DMS153 treated with DMSO at 0.1 percent for 48 hours (cell line): ENCODE data around the gene KCTD11.
A peak's percentile ranks its signal among the peaks of the same experiment; 100 is the strongest.

Experiments used
- DNase-seq: peaks from one replicate; lab custom pipeline; 2025; ENCODE audit not compliant: unreplicated experiment; lab: John Stamatoyannopoulos, UW

The KCTD11 gene

DNA sequence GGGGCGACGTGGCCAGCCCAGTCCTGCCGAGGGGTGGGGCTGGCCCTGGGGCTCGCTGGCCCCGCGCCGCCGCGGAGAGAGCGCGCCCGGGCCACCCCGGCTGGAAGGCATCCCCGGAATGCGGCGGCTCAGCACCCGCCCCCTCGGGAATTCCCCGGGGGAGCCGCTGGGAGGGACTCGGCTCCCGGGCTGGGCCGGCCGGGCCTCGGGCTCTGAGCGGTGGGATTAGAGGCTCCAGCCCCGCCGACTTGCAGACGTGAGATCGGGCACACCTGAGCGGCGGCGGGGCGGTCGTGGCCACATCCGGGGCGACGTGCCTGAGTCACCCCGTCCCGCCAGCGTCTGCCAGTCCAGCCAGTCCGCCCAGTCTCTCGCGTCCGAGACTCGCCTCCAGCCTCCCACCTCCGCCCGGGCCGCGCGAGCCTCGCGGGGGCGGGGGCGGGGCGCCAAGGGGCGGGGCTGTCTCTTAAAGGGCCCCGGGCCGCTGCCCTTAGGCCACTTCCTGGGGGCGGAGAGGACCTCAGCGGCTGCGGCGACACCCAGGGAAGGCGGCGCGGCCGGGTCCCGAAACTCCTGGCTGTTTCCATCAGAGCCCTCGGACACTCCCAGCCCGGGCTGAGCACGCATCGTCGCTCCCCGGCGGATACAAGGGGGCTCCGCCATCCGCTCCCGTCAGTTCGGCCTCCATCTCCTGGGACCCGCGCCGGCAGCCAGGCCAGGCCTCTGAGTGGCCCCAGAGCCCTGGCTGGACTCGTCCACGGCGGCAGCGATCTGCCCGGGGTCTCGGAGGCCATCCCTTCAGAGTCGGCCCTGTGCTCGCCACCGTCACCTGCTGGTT lies at the start of gene KCTD11:
TSS of gene KCTD11 (plus strand) at position 498 of the 838 bp plus-strand sequence.
- no peak for DNase-seq

DNA sequence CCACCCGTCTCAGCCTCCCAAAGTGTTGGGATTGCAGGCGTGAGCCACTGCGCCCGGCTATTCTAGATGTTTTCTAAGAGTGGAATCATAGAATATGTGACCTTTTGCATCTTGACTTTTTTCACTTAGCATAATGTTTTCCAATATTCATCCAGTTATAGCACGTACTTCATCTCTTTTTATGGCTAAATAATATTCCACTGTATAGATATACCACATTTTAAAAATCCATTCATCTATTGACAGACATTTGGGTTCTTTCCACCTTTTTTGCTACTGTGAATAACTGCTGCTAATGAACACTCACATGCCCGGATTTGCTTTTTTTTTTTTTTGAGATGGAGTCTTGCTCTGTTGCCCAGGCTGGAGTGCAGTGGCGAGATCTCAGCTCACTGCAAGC lies 47.8 kb upstream of the KCTD11 start:
- no peak for DNase-seq

GRCh38 chr17:7306911-7307685 lies 44.9 kb upstream of the KCTD11 start, which contains the start of gene EIF5A:
Gene EIF5A, plus strand, starts transcription at chr17:7307628. Its CDS starts 2,008 bp downstream, at chr17:7309636.
- DNase-seq = peak; percentile 78

DNA sequence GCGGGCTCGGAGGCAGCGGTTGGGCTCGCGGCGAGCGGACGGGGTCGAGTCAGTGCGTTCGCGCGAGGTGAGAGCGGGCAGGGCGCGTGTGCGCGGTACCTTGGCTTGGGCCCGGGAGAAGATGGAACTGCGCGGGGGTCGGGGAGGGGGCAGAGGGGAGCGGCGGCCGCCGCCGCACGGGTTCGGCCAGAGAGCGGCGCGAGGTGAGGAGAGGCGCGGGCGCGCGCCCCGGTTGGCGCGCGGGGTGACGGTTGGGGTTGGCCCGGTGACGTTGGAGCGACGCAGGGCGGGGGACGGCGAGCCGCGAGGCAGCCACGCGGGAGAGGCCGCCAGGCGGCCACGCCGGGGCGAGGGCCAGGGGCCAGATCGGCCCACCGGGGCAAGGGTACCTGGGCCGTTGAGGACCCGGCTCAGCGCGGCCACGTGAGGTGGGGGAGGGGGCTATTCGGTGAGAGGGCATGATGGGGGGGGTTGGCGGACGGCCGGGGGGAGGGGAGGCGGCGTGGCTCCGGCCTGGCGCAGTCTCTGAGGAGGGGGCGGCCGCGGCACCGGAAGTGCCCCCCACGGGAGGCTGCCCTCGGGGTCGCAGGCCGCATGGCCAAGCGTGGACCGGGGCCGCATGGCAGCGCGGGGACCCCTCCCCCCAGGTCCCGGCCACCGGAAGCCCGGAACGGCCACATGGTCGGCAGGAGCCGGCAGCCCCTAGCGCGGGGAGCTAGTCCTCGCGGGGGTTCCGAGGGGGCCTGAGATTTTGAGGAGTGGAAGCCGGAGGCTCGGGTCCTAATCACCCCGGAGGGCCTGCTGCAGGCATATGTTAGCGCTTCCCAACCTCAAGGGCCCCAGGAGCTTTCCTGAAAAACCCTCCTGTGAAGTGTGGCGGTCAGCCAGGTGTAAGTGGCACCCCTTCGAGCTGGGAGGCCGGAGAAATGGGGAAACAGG lies 44.0 kb upstream of the KCTD11 start:
- DNase-seq = no peak

DNA sequence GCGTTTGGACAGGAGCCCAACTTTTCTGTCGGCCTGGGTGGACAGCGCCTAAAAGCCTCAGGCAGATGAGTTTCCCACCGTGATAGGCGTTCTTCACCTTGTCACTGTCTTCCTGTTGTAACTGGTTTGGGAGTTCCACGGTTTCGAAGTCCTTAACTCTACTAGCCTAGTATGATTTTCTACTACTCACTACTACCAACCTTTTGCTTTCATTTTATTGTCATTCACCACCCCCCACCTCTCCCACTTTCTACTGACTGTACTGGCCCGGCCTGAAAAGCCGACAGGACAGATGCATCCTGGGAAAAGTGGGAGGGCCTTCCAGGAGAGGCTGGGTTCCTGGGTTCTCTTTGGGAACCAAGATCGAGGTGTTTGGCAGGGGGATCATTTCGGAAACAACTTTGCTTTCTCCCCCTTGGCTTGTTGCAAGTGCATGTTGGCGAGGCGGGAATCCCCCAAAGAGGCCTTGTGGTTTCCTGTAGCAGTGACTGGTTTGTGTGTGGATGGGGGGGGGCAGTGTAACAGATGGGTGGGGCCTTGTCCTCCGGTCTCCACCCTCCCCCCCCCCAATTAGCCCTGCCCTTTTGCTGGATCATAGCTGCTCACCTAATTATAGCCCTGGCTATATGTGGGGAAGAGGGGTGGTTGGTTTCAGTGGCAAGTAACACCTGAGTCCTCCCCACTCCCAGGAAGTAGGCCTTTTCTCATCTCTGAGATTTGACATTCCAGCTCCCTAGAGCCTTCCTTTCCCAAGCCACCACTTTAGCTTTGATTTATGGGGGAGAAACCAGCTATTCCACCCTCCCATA lies 43.1 kb upstream of the KCTD11 start:
- DNase-seq = peak; percentile 14

- no peak for DNase-seq
Measured at GRCh38 chr17:7309628-7310027, 42.3 kb upstream of the KCTD11 start.

GRCh38 chr17:7311110-7311705 lies 40.8 kb upstream of the KCTD11 start:
- no peak for DNase-seq

DNA sequence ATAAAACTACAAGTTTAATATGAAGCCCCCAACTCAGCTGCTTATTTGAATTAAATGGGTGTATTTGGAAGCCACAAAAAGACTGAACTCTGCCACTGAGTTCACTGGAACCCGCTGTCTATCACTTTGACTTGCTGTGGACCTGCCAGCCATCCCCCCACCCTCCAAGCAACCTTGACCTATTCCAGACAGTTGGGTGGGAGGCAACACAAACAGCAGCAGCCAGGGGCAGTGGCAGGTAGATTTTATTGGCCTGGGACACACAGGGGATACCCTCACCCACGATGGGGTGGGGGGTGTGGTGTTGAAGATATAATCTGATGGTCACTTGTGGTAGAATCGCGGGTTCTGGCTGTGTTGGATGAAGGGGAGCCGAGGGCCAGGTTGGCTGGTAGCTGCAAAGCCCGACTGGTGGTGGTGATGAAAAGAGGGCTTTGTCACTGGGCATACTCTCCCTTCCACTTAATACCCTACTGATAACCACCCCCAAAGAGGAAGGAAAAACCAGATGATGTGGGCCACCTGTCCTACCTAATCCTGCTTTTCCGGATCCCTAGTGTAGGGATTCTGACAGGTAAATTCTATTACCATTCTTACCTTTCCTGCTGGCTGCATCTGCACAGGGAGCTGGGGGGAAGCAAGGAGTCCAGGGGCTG lies 39.4 kb upstream of the KCTD11 start:
- DNase-seq = no peak

GRCh38 chr17:7313088-7313889 lies 38.7 kb upstream of the KCTD11 start:
- no peak for DNase-seq

- DNase-seq = no peak
Measured at GRCh38 chr17:7313890-7314718, 37.9 kb upstream of the KCTD11 start.

- DNase-seq = peak; percentile 47
Measured at GRCh38 chr17:7314719-7315569, 37.0 kb upstream of the KCTD11 start, which contains the start of gene GPS2. Gene GPS2, minus strand, starts transcription at chr17:7315360. Its CDS starts 308 bp downstream, at chr17:7315052.

DNA sequence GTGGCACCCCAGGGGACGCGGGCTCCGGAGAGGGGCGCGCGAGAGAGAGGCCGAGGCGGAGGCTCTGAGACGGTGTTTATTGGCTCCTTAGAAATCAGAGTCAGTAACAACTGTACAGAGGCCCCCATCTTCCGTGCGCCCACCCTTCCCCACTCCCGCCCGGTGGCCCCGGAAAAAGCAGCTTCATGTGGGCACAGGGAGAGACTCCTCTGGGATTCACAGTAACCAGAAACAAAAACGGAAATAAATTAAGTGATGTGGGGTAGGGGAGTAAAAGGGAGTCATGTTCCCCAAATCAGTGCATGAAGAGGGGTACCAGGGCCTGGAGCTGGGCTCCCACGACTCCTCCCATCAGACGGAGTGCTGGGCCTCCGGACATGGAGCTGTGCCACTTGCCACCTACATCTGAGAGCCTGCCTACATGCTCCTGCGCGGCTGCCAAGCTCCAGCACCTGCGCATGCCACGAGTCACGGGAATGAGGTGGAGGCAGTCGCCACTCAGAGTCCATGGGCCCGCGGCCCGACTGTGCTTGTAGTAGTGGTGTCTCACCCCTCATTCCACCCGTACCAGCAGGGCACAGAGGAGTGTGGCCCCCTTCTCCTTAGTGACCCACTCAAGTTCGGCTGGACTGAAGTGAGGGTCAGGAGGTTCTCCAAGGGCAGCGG lies 36.3 kb upstream of the KCTD11 start:
- DNase-seq = no peak

GRCh38 chr17:7317161-7317803 lies 34.7 kb upstream of the KCTD11 start:
- no peak for DNase-seq

- DNase-seq = no peak
Measured at GRCh38 chr17:7318121-7318860, 33.7 kb upstream of the KCTD11 start.

DNA sequence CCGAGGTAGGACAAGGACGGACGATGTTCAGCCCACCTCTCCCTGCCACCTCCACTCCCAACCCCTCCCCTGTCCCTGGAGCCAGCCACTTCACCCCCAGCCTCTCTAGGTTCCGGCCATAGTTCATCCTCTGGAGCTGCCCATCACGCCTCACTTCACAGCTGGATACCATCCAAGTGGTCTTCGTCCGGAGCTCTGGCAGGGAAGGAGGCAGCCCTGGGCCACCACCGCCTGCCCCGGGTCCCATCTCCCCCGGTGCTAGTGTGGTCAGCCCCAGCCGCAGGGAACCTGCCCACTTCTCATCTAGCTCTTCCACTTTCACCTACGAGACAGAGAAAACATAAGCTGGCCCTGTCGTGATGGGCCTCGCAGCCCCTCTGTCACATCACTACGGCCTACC lies 30.5 kb upstream of the KCTD11 start:
- DNase-seq = no peak
